HEK293 (cell line): ENCODE results near the gene C6orf141.

Experiments used
- CTCF ChIP-seq: fragments of 450-650 bp; formaldehyde crosslinking; IDR thresholded peaks from 2 replicates; pipeline ENCODE4 v1.5.1; 2016; ENCODE audit warnings: missing biosample characterization, missing genetic modification characterization
- ZBTB21 ChIP-seq: fragments of 450-650 bp; formaldehyde crosslinking; IDR thresholded peaks from 2 replicates; pipeline ENCODE4 v1.5.1; 2017; ENCODE audit warnings: missing biosample characterization, missing genetic modification characterization

DNA sequence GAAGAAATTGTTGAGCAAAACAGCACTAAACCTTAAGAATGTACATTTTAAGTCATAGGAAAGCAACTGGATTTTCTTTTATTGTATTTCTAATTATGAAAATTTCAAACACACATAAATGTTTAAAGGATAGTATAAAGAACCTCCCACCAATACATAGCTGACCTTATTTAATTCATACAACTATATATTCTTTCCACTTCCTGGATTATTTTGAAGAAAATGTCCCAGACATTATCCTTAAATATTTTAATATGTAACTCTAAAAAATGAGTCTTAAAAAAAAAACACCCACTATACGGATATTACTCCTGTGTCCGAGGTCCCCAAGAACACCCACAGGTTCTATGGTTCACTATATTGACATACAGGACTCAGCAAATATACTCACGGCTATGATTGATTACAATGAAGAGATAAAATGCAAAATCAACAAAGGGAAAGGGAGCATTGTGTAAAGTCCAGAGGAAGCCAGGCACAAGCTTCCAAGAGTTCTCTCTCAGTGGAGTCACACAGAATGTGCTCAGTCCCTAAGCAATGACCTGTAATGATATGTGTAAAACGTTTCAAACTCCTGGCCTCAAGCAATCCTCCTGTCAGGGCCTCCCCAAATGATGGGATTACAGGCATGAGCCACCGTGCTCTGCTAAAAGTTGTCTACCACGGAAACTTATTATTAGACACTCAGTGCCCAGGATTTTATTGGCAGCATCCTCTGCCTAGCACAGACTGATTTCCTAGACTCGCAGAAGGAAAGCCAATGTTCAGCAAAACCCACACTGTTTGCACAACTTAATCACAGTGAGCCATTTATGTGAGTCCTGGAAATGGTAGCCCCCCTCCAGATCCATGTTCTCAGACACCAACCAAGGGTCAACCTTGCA lies 27.5 kb upstream of the C6orf141 start:
- TF ChIP-seq ZBTB21 (tag by site-specific recombination) (no peak), CTCF (tag by site-specific recombination) (no peak)
